ENCODE data around the gene PCYT2. TPM values are rescaled to one million over a fixed set of nuclear protein-coding genes. Genes with fewer than 3 reads are reported as not detected.

Gene PCYT2
- total RNA-seq, 1 donor from 2014 or later = 33.9 TPM

- DNase-seq (ENCODE audit: low spot score) = no peak
These were observed 33.7 kb upstream of the PCYT2 start for GRCh38 chr17:81944858-81945257.

GRCh38 chr17:81942167-81942553 lies 31.0 kb upstream of the PCYT2 start:
- no peak for DNase-seq (ENCODE audit: low spot score)

GRCh38 chr17:81941484-81942166 lies 30.4 kb upstream of the PCYT2 start:
- no peak for DNase-seq (ENCODE audit: low spot score)

- DNase-seq (ENCODE audit: low spot score) = no peak
These were observed 29.6 kb upstream of the PCYT2 start for GRCh38 chr17:81940538-81941483.

- DNase-seq (ENCODE audit: low spot score) = no peak
These were observed 28.7 kb upstream of the PCYT2 start for GRCh38 chr17:81939881-81940385.

- no peak for DNase-seq (ENCODE audit: low spot score)
These were observed 28.0 kb upstream of the PCYT2 start for GRCh38 chr17:81939218-81939617.

- no peak for DNase-seq (ENCODE audit: low spot score)
These were observed 24.5 kb upstream of the PCYT2 start for GRCh38 chr17:81935709-81936084.

- no peak for DNase-seq (ENCODE audit: low spot score)
These were observed 23.9 kb upstream of the PCYT2 start for GRCh38 chr17:81934850-81935708.

GRCh38 chr17:81934098-81934757 lies 23.0 kb upstream of the PCYT2 start:
- no peak for DNase-seq (ENCODE audit: low spot score)

- no peak for DNase-seq (ENCODE audit: low spot score)
These were observed 22.0 kb upstream of the PCYT2 start for GRCh38 chr17:81933178-81933699.

GRCh38 chr17:81932333-81932983 lies 21.3 kb upstream of the PCYT2 start:
- no peak for DNase-seq (ENCODE audit: low spot score)

- no peak for DNase-seq (ENCODE audit: low spot score)
These were observed 20.5 kb upstream of the PCYT2 start for GRCh38 chr17:81931557-81932332.

GRCh38 chr17:81931189-81931556 lies 20.0 kb upstream of the PCYT2 start:
- no peak for DNase-seq (ENCODE audit: low spot score)

- no peak for DNase-seq (ENCODE audit: low spot score)
These were observed 19.2 kb upstream of the PCYT2 start for GRCh38 chr17:81930142-81931125.

- DNase-seq (ENCODE audit: low spot score) = no peak
These were observed 18.3 kb upstream of the PCYT2 start for GRCh38 chr17:81929253-81930141.

- no peak for DNase-seq (ENCODE audit: low spot score)
These were observed 17.5 kb upstream of the PCYT2 start for GRCh38 chr17:81928544-81929252.

Data from mesenteric fat pad (tissue), 1 donor.